Smooth muscle cell (in vitro differentiated cells): ENCODE measurements around the gene EEF2K. TPM values are rescaled to one million over a fixed set of nuclear protein-coding genes. Genes with fewer than 3 reads are reported as not detected.
A peak's percentile ranks its signal among the peaks of the same experiment; 100 is the strongest.

ENCODE experiments used
- DNase-seq: peaks from one replicate; lab custom pipeline; 2025; ENCODE audit not compliant: unreplicated experiment; lab: John Stamatoyannopoulos, UW
- H2AFZ ChIP-seq: fragments of 200-600 bp; sonication (generic); 2 replicates; pipeline ENCODE4 v1.6.0; 2016; ENCODE audit warnings: antibody characterized with exemption, low read depth, mild to moderate bottlenecking
- H3F3A ChIP-seq: fragments of 200-600 bp; sonication (generic); 2 replicates; pipeline ENCODE4 v1.6.0; 2017; ENCODE audit warnings: antibody characterized with exemption, low read depth
- H3K27ac ChIP-seq: fragments of 200-600 bp; sonication (generic); 2 replicates; pipeline ENCODE4 v1.5.1; 2016; ENCODE audit warnings: low read depth, mild to moderate bottlenecking
- H3K27me3 ChIP-seq: fragments of 200-600 bp; sonication (generic); 2 replicates; pipeline ENCODE4 v1.6.1; 2016; ENCODE audit warnings: low read depth, mild to moderate bottlenecking
- H3K36me3 ChIP-seq: fragments of 200-600 bp; sonication (generic); 2 replicates; pipeline ENCODE4 v1.5.1; 2016; ENCODE audit warnings: low read depth
- H3K4me1 ChIP-seq: fragments of 200-600 bp; sonication (generic); 2 replicates; pipeline ENCODE4 v1.5.1; 2016; ENCODE audit warnings: low read depth
- H3K4me2 ChIP-seq: fragments of 200-600 bp; sonication (generic); 2 replicates; pipeline ENCODE4 v1.6.0; 2016; ENCODE audit warnings: mild to moderate bottlenecking
- H3K4me3 ChIP-seq: fragments of 200-600 bp; sonication (generic); 2 replicates; pipeline ENCODE4 v1.5.1; 2016; ENCODE audit warnings: mild to moderate bottlenecking
- H3K79me2 ChIP-seq: fragments of 200-600 bp; sonication (generic); 2 replicates; pipeline ENCODE4 v1.6.0; 2016; ENCODE audit warnings: low read depth, mild to moderate bottlenecking
- H3K9ac ChIP-seq: fragments of 200-600 bp; sonication (generic); 2 replicates; pipeline ENCODE4 v1.6.0; 2016; ENCODE audit warnings: low read depth
- H3K9me3 ChIP-seq: fragments of 200-600 bp; sonication (generic); replicated peaks from 2 replicates; pipeline ENCODE4 v1.5.1; 2016; ENCODE audit warnings: low read depth
- H4K20me1 ChIP-seq: fragments of 200-600 bp; sonication (generic); 2 replicates; pipeline ENCODE4 v1.6.0; 2016; ENCODE audit warnings: low read depth
- CTCF ChIP-seq: fragments of 200-600 bp; sonication (generic); IDR thresholded peaks from 2 replicates; pipeline ENCODE4 v1.5.1; 2017; ENCODE audit warnings: borderline replicate concordance, mild to moderate bottlenecking, antibody characterized with exemption; ENCODE audit not compliant: insufficient read depth, poor library complexity, severe bottlenecking
- WGBS: methylation state at CpG from one replicate; pipeline ENCODE4 v1.1.7; 2016; ENCODE audit warnings: low lambda C conversion rate; 5-methylcytosine and 5-hydroxymethylcytosine counted together
- polyA plus RNA-seq: library from polyadenylated mRNA; unstranded; fragments of >200 nt; fragmentation: Nextera tagmentation; extraction: Ambion mirVana; gene quantifications from 2 replicates; pipeline ENCODE4 v1.2.1, GENCODE V29; 2016
- total RNA-seq: library from RNA; depleted of rRNA; stranded (reverse); fragments of >200 nt; gene quantifications from 2 replicates; pipeline ENCODE4 v1.2.3, GENCODE V29; 2014

Gene EEF2K
- total and polyA plus RNA-seq, 2 experiments from 2014 or later, result 8.7 to 12.8 TPM

GRCh38 chr16:22282254-22282892 is 76.3 kb downstream of the EEF2K start:
- H3K4me1 ChIP-seq, result no peaks in the 10 kb centered on the region
- TF ChIP-seq CTCF, result no peak
- no peak overlapping the region for H3K9ac ChIP-seq
- DNase-seq, result no peak
- H3K4me3 ChIP-seq, result no peak overlapping the region
- no peak overlapping the region for H3K27ac ChIP-seq
- H3K4me2 ChIP-seq, result no peak overlapping the region
- no peak overlapping the region for H2AFZ ChIP-seq
- H4K20me1 ChIP-seq, result no peaks in the 10 kb centered on the region
- no peaks in the 10 kb centered on the region for H3K79me2 ChIP-seq
- H3K27me3 ChIP-seq, result no peaks in the 10 kb centered on the region
- no peaks in the 10 kb centered on the region for H3K9me3 ChIP-seq
- no peaks in the 10 kb centered on the region for H3K36me3 ChIP-seq
- WGBS, result 89% methylated on average over 5 of the region's 5 CpGs
- no peaks in the 10 kb centered on the region for H3F3A ChIP-seq

GRCh38 chr16:22284637-22285036 is 78.6 kb downstream of the EEF2K start:
- Histone ChIP-seq H3K9me3 (no peaks in the 10 kb centered on the region), H2AFZ (no peak overlapping the region), H3F3A (no peaks in the 10 kb centered on the region), H3K27ac (peak overlapping the region; percentile 41), H3K27me3 (no peaks in the 10 kb centered on the region), H3K36me3 (no peaks in the 10 kb centered on the region), H3K4me1 (no peaks in the 10 kb centered on the region), H3K4me3 (no peak overlapping the region), H3K4me2 (peak overlapping the region; percentile 13), H3K9ac (no peak overlapping the region), H4K20me1 (no peaks in the 10 kb centered on the region), H3K79me2 (no peaks in the 10 kb centered on the region)
- TF ChIP-seq CTCF, result no peak
- DNase-seq, result no peak
- 49% methylated on average over 9 of the region's 9 CpGs for WGBS

- no peak overlapping the region for H2AFZ ChIP-seq
- no peaks in the 10 kb centered on the region for H3K79me2 ChIP-seq
- no peaks in the 10 kb centered on the region for H3K36me3 ChIP-seq
- no peak overlapping the region for H3K9ac ChIP-seq
- peak overlapping the region; percentile 41 for H3K27ac ChIP-seq
- peak overlapping the region; percentile 13 for H3K4me2 ChIP-seq
- DNase-seq, result no peak
- H3F3A ChIP-seq, result no peaks in the 10 kb centered on the region
- H3K9me3 ChIP-seq, result no peaks in the 10 kb centered on the region
- H3K4me1 ChIP-seq, result no peaks in the 10 kb centered on the region
- WGBS, result 60% methylated on average over 6 of the region's 6 CpGs
- H3K4me3 ChIP-seq, result no peak overlapping the region
- no peaks in the 10 kb centered on the region for H3K27me3 ChIP-seq
- no peak for TF ChIP-seq CTCF
- H4K20me1 ChIP-seq, result no peaks in the 10 kb centered on the region
Observed at GRCh38 chr16:22285080-22285479, 79.0 kb downstream of the EEF2K start.

GRCh38 chr16:22291020-22291419 is 84.9 kb downstream of the EEF2K start:
- no peak overlapping the region for H3K27ac ChIP-seq
- WGBS, result 96% methylated on average over 5 of the region's 5 CpGs
- no peak for DNase-seq
- TF ChIP-seq CTCF, result no peak
- H3K27me3 ChIP-seq, result no peaks in the 10 kb centered on the region
- H3K9ac ChIP-seq, result no peak overlapping the region
- H3K4me2 ChIP-seq, result no peak overlapping the region
- H3K79me2 ChIP-seq, result no peaks in the 10 kb centered on the region
- peaks cover 5% of the 10 kb centered on the region for H3K4me1 ChIP-seq
- H3K36me3 ChIP-seq, result no peaks in the 10 kb centered on the region
- no peaks in the 10 kb centered on the region for H3F3A ChIP-seq
- H3K4me3 ChIP-seq, result no peak overlapping the region
- no peak overlapping the region for H2AFZ ChIP-seq
- H4K20me1 ChIP-seq, result no peaks in the 10 kb centered on the region
- no peaks in the 10 kb centered on the region for H3K9me3 ChIP-seq
